NCI-H460 (cell line): ENCODE data around the gene SPATA4. TPM values are rescaled to one million over a fixed set of nuclear protein-coding genes. Genes with fewer than 3 reads are reported as not detected.

ENCODE experiments used
- DNase-seq: peaks from one replicate; pipeline ENCODE4 v3.0.0-alpha.2; 2016; ENCODE audit warnings: low read depth; ENCODE audit errors: extremely low read depth
- total RNA-seq: library from RNA; depleted of rRNA; stranded (reverse); fragments of >200 nt; shearing (Covaris generic); gene quantifications from 2 replicates; pipeline ENCODE4 v1.2.3, GENCODE V29; 2014

SPATA4 gene
- total RNA-seq, 1 experiment from 2014 or later: 0.12 TPM

GRCh38 chr4:176191974-176192373, 3.4 kb downstream of the SPATA4 start:
- DNase-seq: no peak

GRCh38 chr4:176189891-176190795, 5.2 kb downstream of the SPATA4 start:
- DNase-seq: no peak

- DNase-seq: no peak
Measured at GRCh38 chr4:176188654-176189053, 6.7 kb downstream of the SPATA4 start.

- no peak for DNase-seq
Measured at GRCh38 chr4:176187624-176188023, 7.8 kb downstream of the SPATA4 start.

GRCh38 chr4:176186671-176187395, 8.6 kb downstream of the SPATA4 start:
- no peak for DNase-seq

GRCh38 chr4:176186067-176186466, 9.3 kb downstream of the SPATA4 start:
- no peak for DNase-seq

GRCh38 chr4:176185051-176185450, 10.3 kb downstream of the SPATA4 start:
- DNase-seq: peak; percentile 11

GRCh38 chr4:176163041-176163440, 32.3 kb downstream of the SPATA4 start:
- no peak for DNase-seq

GRCh38 chr4:176156656-176157055, 38.7 kb downstream of the SPATA4 start:
- DNase-seq: no peak

- DNase-seq: no peak
Measured at GRCh38 chr4:176153124-176153523, 42.3 kb downstream of the SPATA4 start.

GRCh38 chr4:176150704-176151103, 44.7 kb downstream of the SPATA4 start:
- DNase-seq: no peak

GRCh38 chr4:176150356-176150682, 45.1 kb downstream of the SPATA4 start:
- peak; percentile 2 for DNase-seq

GRCh38 chr4:176149680-176150355, 45.6 kb downstream of the SPATA4 start:
- no peak for DNase-seq

- DNase-seq: no peak
Measured at GRCh38 chr4:176142253-176142652, 53.1 kb downstream of the SPATA4 start.

- no peak for DNase-seq
Measured at GRCh38 chr4:176139518-176139917, 55.9 kb downstream of the SPATA4 start.

GRCh38 chr4:176137631-176138030, 57.8 kb downstream of the SPATA4 start:
- DNase-seq: no peak

GRCh38 chr4:176134670-176135069, 60.7 kb downstream of the SPATA4 start:
- DNase-seq: no peak
